ENCODE measurements around the gene PPP4R2. TPM values are rescaled to one million over a fixed set of nuclear protein-coding genes. Genes with fewer than 3 reads are reported as not detected.
"Not testable (repeated sequence)": the region's sequence is repeated elsewhere in the genome, so short reads cannot be mapped to it uniquely, and the experiment has no call there.

The PPP4R2 gene
- polyA plus RNA-seq, 1 donor, result 99.9 TPM

- DNase-seq, result no peak
Measured at GRCh38 chr3:73024836-73025235, 28.2 kb downstream of the PPP4R2 start.

GRCh38 chr3:73026111-73026759 is 29.6 kb downstream of the PPP4R2 start:
- no peak for DNase-seq

GRCh38 chr3:73026760-73027113 is 30.1 kb downstream of the PPP4R2 start:
- no peak for DNase-seq

- DNase-seq, result no peak
Measured at GRCh38 chr3:73028803-73029202, 32.2 kb downstream of the PPP4R2 start.

- DNase-seq, result no peak
Measured at GRCh38 chr3:73029321-73029796, 32.7 kb downstream of the PPP4R2 start.

- no peak for DNase-seq
Measured at GRCh38 chr3:73030073-73030597, 33.5 kb downstream of the PPP4R2 start.

- DNase-seq, result no peak
Measured at GRCh38 chr3:73031573-73032103, 35.0 kb downstream of the PPP4R2 start.

GRCh38 chr3:73036694-73037591 is 40.3 kb downstream of the PPP4R2 start:
- DNase-seq, result no peak

- no peak for DNase-seq
Measured at GRCh38 chr3:73041537-73041936, 44.9 kb downstream of the PPP4R2 start.

GRCh38 chr3:73043414-73043813 is 46.8 kb downstream of the PPP4R2 start:
- no peak for DNase-seq

- DNase-seq, result no peak
Measured at GRCh38 chr3:73045391-73045790, 48.8 kb downstream of the PPP4R2 start.

GRCh38 chr3:73046195-73046594 is 49.6 kb downstream of the PPP4R2 start:
- no peak for DNase-seq

GRCh38 chr3:73049319-73049718 is 52.7 kb downstream of the PPP4R2 start:
- DNase-seq, result no peak

- no peak for DNase-seq
Measured at GRCh38 chr3:73052857-73053256, 56.2 kb downstream of the PPP4R2 start.

GRCh38 chr3:73055583-73055982 is 59.0 kb downstream of the PPP4R2 start:
- no peak for DNase-seq

GRCh38 chr3:73056014-73056844 is 59.6 kb downstream of the PPP4R2 start:
- DNase-seq, result peak; percentile 25

GRCh38 chr3:73056845-73057150 is 60.2 kb downstream of the PPP4R2 start:
- no peak for DNase-seq

GRCh38 chr3:73060302-73060723 is 63.7 kb downstream of the PPP4R2 start:
- DNase-seq, result no peak

GRCh38 chr3:73061416-73061815 is 64.8 kb downstream of the PPP4R2 start, which contains the start of gene EBLN2:
Gene EBLN2 (plus strand): TSS chr3:73061659. CDS start chr3:73062082, 423 bp downstream.
- DNase-seq, result no peak

GRCh38 chr3:73066243-73066642 is 69.6 kb downstream of the PPP4R2 start:
- not testable (repeated sequence) for DNase-seq

- DNase-seq, result no peak
Measured at GRCh38 chr3:73068419-73068818, 71.8 kb downstream of the PPP4R2 start.

GRCh38 chr3:73069187-73069586 is 72.6 kb downstream of the PPP4R2 start:
- no peak for DNase-seq
